ENCODE data around the gene FYB2. TPM values are rescaled to one million over a fixed set of nuclear protein-coding genes. Genes with fewer than 3 reads are reported as not detected.

FYB2 gene
- polyA plus RNA-seq, 1 donor (not counting 4 experiments of a cell fraction or from before 2014, with no cell fraction given), result not detected

GRCh38 chr1:56728964-56729363, 90.2 kb downstream of the FYB2 start:
- H3K4me3 ChIP-seq (ENCODE audit: control insufficient read depth in 2 of 3, extremely low read depth in 1 of 3, insufficient read depth in 2 of 3, low read depth in 1 of 3, low read length in 3 of 3), result no peak overlapping the region
- H3K9ac ChIP-seq (ENCODE audit: control insufficient read depth, extremely low read depth, insufficient read depth, low read length), result no peak overlapping the region
- H3K79me2 ChIP-seq (ENCODE audit: control insufficient read depth, insufficient read depth, low read length), result no peaks in the 10 kb centered on the region
- no peak overlapping the region for H3K27ac ChIP-seq (ENCODE audit: control insufficient read depth, insufficient read depth, low read length)
- no peaks in the 10 kb centered on the region for H3K36me3 ChIP-seq (ENCODE audit: control insufficient read depth in 2 of 2, extremely low read depth in 1 of 2, insufficient read depth in 2 of 2, low read length in 2 of 2)
- H3K9me1 ChIP-seq (ENCODE audit: control insufficient read depth, extremely low read depth, insufficient read depth, low read length), result no peaks in the 10 kb centered on the region
- H3K4me2 ChIP-seq (ENCODE audit: control insufficient read depth, extremely low read depth, insufficient read depth, low read depth, low read length), result no peak overlapping the region
- no peaks in the 10 kb centered on the region for H3K4me1 ChIP-seq (ENCODE audit: control insufficient read depth, extremely low read depth, insufficient read depth, low read length)
- DNase-seq (ENCODE audit: low read depth, low spot score) (no peak), FAIRE-seq (no peak)
- no peaks in the 10 kb centered on the region for H3K27me3 ChIP-seq (ENCODE audit: control insufficient read depth, extremely low read depth, insufficient read depth, low read length)
- TF ChIP-seq CTCF (optimal IDR thresholded peaks at IDR 0.05 in 1 of 3, IDR thresholded peaks at IDR 0.05 in 1 of 3, conservative IDR thresholded peaks at IDR 0.05 in 1 of 3; ENCODE audit: extremely low read depth in 1 of 3, insufficient read depth in 2 of 3, low read length in 3 of 3) (no peak), EZH2 (IDR thresholded peaks at IDR 0.05; ENCODE audit: low read length) (no peak)
- no peak overlapping the region for H2AFZ ChIP-seq (ENCODE audit: control insufficient read depth, low read length)
- dilution Hi-C loops (cut with MboI; ENCODE audit: extremely low pct_ligation_motif_present, low sequenced_read_pairs), result no loop called here
- no peaks in the 10 kb centered on the region for H4K20me1 ChIP-seq (ENCODE audit: control insufficient read depth, extremely low read depth, insufficient read depth, low read length)
- H3K9me3 ChIP-seq (ENCODE audit: control insufficient read depth, low read depth, low read length), result no peaks in the 10 kb centered on the region

GRCh38 chr1:56726706-56727105, 92.5 kb downstream of the FYB2 start:
- no peak overlapping the region for H3K9ac ChIP-seq (ENCODE audit: control insufficient read depth, extremely low read depth, insufficient read depth, low read length)
- H3K4me3 ChIP-seq (ENCODE audit: control insufficient read depth in 2 of 3, extremely low read depth in 1 of 3, insufficient read depth in 2 of 3, low read depth in 1 of 3, low read length in 3 of 3), result no peak overlapping the region
- H3K4me1 ChIP-seq (ENCODE audit: control insufficient read depth, extremely low read depth, insufficient read depth, low read length), result no peaks in the 10 kb centered on the region
- no peaks in the 10 kb centered on the region for H3K9me1 ChIP-seq (ENCODE audit: control insufficient read depth, extremely low read depth, insufficient read depth, low read length)
- no peak overlapping the region for H3K4me2 ChIP-seq (ENCODE audit: control insufficient read depth, extremely low read depth, insufficient read depth, low read depth, low read length)
- no peak overlapping the region for H3K27ac ChIP-seq (ENCODE audit: control insufficient read depth, insufficient read depth, low read length)
- H3K9me3 ChIP-seq (ENCODE audit: control insufficient read depth, low read depth, low read length), result no peaks in the 10 kb centered on the region
- DNase-seq (ENCODE audit: low read depth, low spot score), result no peak
- H2AFZ ChIP-seq (ENCODE audit: control insufficient read depth, low read length), result no peak overlapping the region
- no peaks in the 10 kb centered on the region for H3K79me2 ChIP-seq (ENCODE audit: control insufficient read depth, insufficient read depth, low read length)
- dilution Hi-C loops (cut with MboI; ENCODE audit: extremely low pct_ligation_motif_present, low sequenced_read_pairs), result no loop called here
- no peaks in the 10 kb centered on the region for H3K27me3 ChIP-seq (ENCODE audit: control insufficient read depth, extremely low read depth, insufficient read depth, low read length)
- H4K20me1 ChIP-seq (ENCODE audit: control insufficient read depth, extremely low read depth, insufficient read depth, low read length), result no peaks in the 10 kb centered on the region
- TF ChIP-seq EZH2 (IDR thresholded peaks at IDR 0.05; ENCODE audit: low read length) (no peak), CTCF (optimal IDR thresholded peaks at IDR 0.05 in 1 of 3, IDR thresholded peaks at IDR 0.05 in 1 of 3, conservative IDR thresholded peaks at IDR 0.05 in 1 of 3; ENCODE audit: extremely low read depth in 1 of 3, insufficient read depth in 2 of 3, low read length in 3 of 3) (no peak)
- no peak for FAIRE-seq
- no peaks in the 10 kb centered on the region for H3K36me3 ChIP-seq (ENCODE audit: control insufficient read depth in 2 of 2, extremely low read depth in 1 of 2, insufficient read depth in 2 of 2, low read length in 2 of 2)
